ENCODE measurements around the gene PIK3CA. TPM values are rescaled to one million over a fixed set of nuclear protein-coding genes. Genes with fewer than 3 reads are reported as not detected.

The PIK3CA gene
- total and polyA plus RNA-seq, 4 donors = 4.5 to 42.9 (median 16.0) TPM

- peaks cover 4 to 26% (median 10%) of the 10 kb centered on the region in 4 donors for H3K36me3 ChIP-seq (ENCODE audit: control insufficient read depth in 4 of 4, insufficient read depth in 4 of 4, low read length in 4 of 4)
- H3K27ac ChIP-seq (ENCODE audit: low read depth in 1 of 2, low read length in 1 of 2) = no peak overlapping the region
- WGBS, 2 donors = 87 to 94% methylated on average over 2 of the region's 2 CpGs
- ATAC-seq (ENCODE audit: insufficient read depth, low FRiP score) (no peak), DNase-seq (no peak)
- H3K4me3 ChIP-seq = no peak overlapping the region
- H3K27me3 ChIP-seq (ENCODE audit: control insufficient read depth in 3 of 3, insufficient read depth in 3 of 3, low read length in 2 of 3) = no peaks in the 10 kb centered on the region
- H3K9ac ChIP-seq (ENCODE audit: insufficient read depth in 1 of 2, low read length in 2 of 2) = no peak overlapping the region
- TF ChIP-seq, protein P1, sequence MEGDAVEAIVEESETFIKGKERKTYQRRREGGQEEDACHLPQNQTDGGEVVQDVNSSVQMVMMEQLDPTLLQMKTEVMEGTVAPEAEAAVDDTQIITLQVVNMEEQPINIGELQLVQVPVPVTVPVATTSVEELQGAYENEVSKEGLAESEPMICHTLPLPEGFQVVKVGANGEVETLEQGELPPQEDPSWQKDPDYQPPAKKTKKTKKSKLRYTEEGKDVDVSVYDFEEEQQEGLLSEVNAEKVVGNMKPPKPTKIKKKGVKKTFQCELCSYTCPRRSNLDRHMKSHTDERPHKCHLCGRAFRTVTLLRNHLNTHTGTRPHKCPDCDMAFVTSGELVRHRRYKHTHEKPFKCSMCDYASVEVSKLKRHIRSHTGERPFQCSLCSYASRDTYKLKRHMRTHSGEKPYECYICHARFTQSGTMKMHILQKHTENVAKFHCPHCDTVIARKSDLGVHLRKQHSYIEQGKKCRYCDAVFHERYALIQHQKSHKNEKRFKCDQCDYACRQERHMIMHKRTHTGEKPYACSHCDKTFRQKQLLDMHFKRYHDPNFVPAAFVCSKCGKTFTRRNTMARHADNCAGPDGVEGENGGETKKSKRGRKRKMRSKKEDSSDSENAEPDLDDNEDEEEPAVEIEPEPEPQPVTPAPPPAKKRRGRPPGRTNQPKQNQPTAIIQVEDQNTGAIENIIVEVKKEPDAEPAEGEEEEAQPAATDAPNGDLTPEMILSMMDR (IDR thresholded peaks at IDR 0.05; ENCODE audit: control extremely low read depth, extremely low read depth) = no peak
- H3K4me1 ChIP-seq (ENCODE audit: control insufficient read depth in 5 of 5, insufficient read depth in 5 of 5, low read length in 5 of 5) = no peaks in the 10 kb centered on the region
- H3K9me3 ChIP-seq (ENCODE audit: control insufficient read depth in 4 of 4, insufficient read depth in 3 of 4, low read length in 3 of 4) = no peaks in the 10 kb centered on the region
These were observed 75.4 kb downstream of the PIK3CA start for GRCh38 chr3:179223548-179223947.

GRCh38 chr3:179224584-179224983 is 76.4 kb downstream of the PIK3CA start:
- DNase-seq (no peak), ATAC-seq (ENCODE audit: insufficient read depth, low FRiP score) (no peak)
- 91 to 98% methylated on average over 1 of the region's 1 CpG for WGBS, 2 donors
- Histone ChIP-seq H3K9ac (ENCODE audit: insufficient read depth in 1 of 2, low read length in 2 of 2) (no peak overlapping the region), H3K9me3 (ENCODE audit: control insufficient read depth in 4 of 4, insufficient read depth in 3 of 4, low read length in 3 of 4) (no peaks in the 10 kb centered on the region), H3K4me1 (ENCODE audit: control insufficient read depth in 5 of 5, insufficient read depth in 5 of 5, low read length in 5 of 5) (no peaks in the 10 kb centered on the region), H3K27ac (ENCODE audit: low read depth in 1 of 2, low read length in 1 of 2) (no peak overlapping the region), H3K36me3 (ENCODE audit: control insufficient read depth in 4 of 4, insufficient read depth in 4 of 4, low read length in 4 of 4) (peaks cover 5 to 26% (median 10%) of the 10 kb centered on the region in 4 donors), H3K4me3 (no peak overlapping the region), H3K27me3 (ENCODE audit: control insufficient read depth in 3 of 3, insufficient read depth in 3 of 3, low read length in 2 of 3) (no peaks in the 10 kb centered on the region)
- TF ChIP-seq, protein P1 (IDR thresholded peaks at IDR 0.05; ENCODE audit: control extremely low read depth, extremely low read depth) = no peak

GRCh38 chr3:179227349-179227748 is 79.2 kb downstream of the PIK3CA start:
- Histone ChIP-seq H3K27me3 (ENCODE audit: control insufficient read depth in 3 of 3, insufficient read depth in 3 of 3, low read length in 2 of 3) (no peaks in the 10 kb centered on the region), H3K4me3 (no peak overlapping the region), H3K9me3 (ENCODE audit: control insufficient read depth in 4 of 4, insufficient read depth in 3 of 4, low read length in 3 of 4) (no peaks in the 10 kb centered on the region), H3K9ac (ENCODE audit: insufficient read depth in 1 of 2, low read length in 2 of 2) (no peak overlapping the region), H3K36me3 (ENCODE audit: control insufficient read depth in 4 of 4, insufficient read depth in 4 of 4, low read length in 4 of 4) (peaks cover 6 to 33% (median 15%) of the 10 kb centered on the region in 4 donors), H3K27ac (ENCODE audit: low read depth in 1 of 2, low read length in 1 of 2) (no peak overlapping the region), H3K4me1 (ENCODE audit: control insufficient read depth in 5 of 5, insufficient read depth in 5 of 5, low read length in 5 of 5) (no peaks in the 10 kb centered on the region)
- TF ChIP-seq, protein P1 (IDR thresholded peaks at IDR 0.05; ENCODE audit: control extremely low read depth, extremely low read depth) = no peak
- 65 to 70% methylated on average over 3 of the region's 3 CpGs for WGBS, 2 donors
- peak; percentile 69 for ATAC-seq (ENCODE audit: insufficient read depth, low FRiP score)
- peak in 1 of 3 donors; percentile 16 for DNase-seq

- DNase-seq (no peak), ATAC-seq (ENCODE audit: insufficient read depth, low FRiP score) (no peak)
- Histone ChIP-seq H3K4me3 (no peak overlapping the region), H3K27ac (ENCODE audit: low read depth in 1 of 2, low read length in 1 of 2) (no peak overlapping the region), H3K9me3 (ENCODE audit: control insufficient read depth in 4 of 4, insufficient read depth in 3 of 4, low read length in 3 of 4) (no peaks in the 10 kb centered on the region), H3K9ac (ENCODE audit: insufficient read depth in 1 of 2, low read length in 2 of 2) (no peak overlapping the region), H3K36me3 (ENCODE audit: control insufficient read depth in 4 of 4, insufficient read depth in 4 of 4, low read length in 4 of 4) (peaks cover 3 to 33% (median 18%) of the 10 kb centered on the region in 4 donors), H3K27me3 (ENCODE audit: control insufficient read depth in 3 of 3, insufficient read depth in 3 of 3, low read length in 2 of 3) (no peaks in the 10 kb centered on the region), H3K4me1 (ENCODE audit: control insufficient read depth in 5 of 5, insufficient read depth in 5 of 5, low read length in 5 of 5) (peaks cover 0 to 3% (median 0%) of the 10 kb centered on the region in 5 donors)
- 86 to 89% methylated on average over 5 of the region's 5 CpGs for WGBS, 2 donors
- TF ChIP-seq, protein P1 (IDR thresholded peaks at IDR 0.05; ENCODE audit: control extremely low read depth, extremely low read depth) = no peak
These were observed 81.0 kb downstream of the PIK3CA start for GRCh38 chr3:179229177-179229576.

Measured in lung (tissue), 12 donors.